MM.1S (cell line): ENCODE data around the gene RNF114.

ENCODE experiments used
- DNase-seq: peaks from one replicate; pipeline ENCODE4 v3.0.0-alpha.2; 2015
- H2AFZ ChIP-seq: fragments of 300-600 bp; sonication (generic); 2 replicates; pipeline ENCODE4 v1.6.0; 2016; ENCODE audit warnings: antibody characterized with exemption, low read length
- H3F3A ChIP-seq: fragments of 300-600 bp; sonication (generic); 2 replicates; pipeline ENCODE4 v1.6.1; 2016; ENCODE audit warnings: mild to moderate bottlenecking, antibody characterized with exemption, low read length, moderate library complexity, mixed read lengths; ENCODE audit not compliant: insufficient read depth
- H3K27ac ChIP-seq: fragments of 300-600 bp; sonication (generic); 2 replicates; pipeline ENCODE4 v1.5.1; 2016; ENCODE audit warnings: mild to moderate bottlenecking, low read length
- H3K27me3 ChIP-seq: fragments of 300-600 bp; sonication (generic); replicated peaks from 2 replicates; pipeline ENCODE4 v1.6.0; 2016; ENCODE audit warnings: low read length; ENCODE audit not compliant: insufficient read depth
- H3K36me3 ChIP-seq: fragments of 300-600 bp; sonication (generic); replicated peaks from 2 replicates; pipeline ENCODE4 v1.6.1; 2016; ENCODE audit warnings: mild to moderate bottlenecking, low read length, mixed read lengths; ENCODE audit not compliant: insufficient read depth
- H3K4me1 ChIP-seq: fragments of 300-600 bp; sonication (generic); 2 replicates; pipeline ENCODE4 v1.6.1; 2016; ENCODE audit warnings: low read length, mixed read lengths
- H3K4me2 ChIP-seq: fragments of 300-600 bp; sonication (generic); 2 replicates; pipeline ENCODE4 v1.6.0; 2016; ENCODE audit warnings: low read depth, low read length
- H3K4me3 ChIP-seq: fragments of 300-600 bp; sonication (generic); 2 replicates; pipeline ENCODE4 v1.5.1; 2016; ENCODE audit warnings: low read length, mixed read lengths
- H3K79me2 ChIP-seq: fragments of 300-600 bp; sonication (generic); 2 replicates; pipeline ENCODE4 v1.6.1; 2016; ENCODE audit warnings: mixed run types, low read length, mixed read lengths
- H3K9ac ChIP-seq: fragments of 300-600 bp; sonication (generic); 2 replicates; pipeline ENCODE4 v1.6.1; 2016; ENCODE audit warnings: low read length, mixed read lengths
- H3K9me2 ChIP-seq: fragments of 300-600 bp; sonication (generic); replicated peaks from 2 replicates; pipeline ENCODE4 v1.6.1; 2016; ENCODE audit warnings: mild to moderate bottlenecking, low read length, mixed read lengths; ENCODE audit not compliant: insufficient read depth
- H3K9me3 ChIP-seq: fragments of 300-600 bp; sonication (generic); replicated peaks from 2 replicates; pipeline ENCODE4 v1.6.1; 2016; ENCODE audit warnings: mild to moderate bottlenecking, low read length, mixed read lengths; ENCODE audit not compliant: insufficient read depth
- H4K20me1 ChIP-seq: fragments of 300-600 bp; sonication (generic); 2 replicates; pipeline ENCODE4 v1.6.1; 2016; ENCODE audit warnings: mild to moderate bottlenecking, low read length, moderate library complexity, mixed read lengths; ENCODE audit not compliant: insufficient read depth
- CTCF ChIP-seq: fragments of 300-600 bp; sonication (generic); IDR thresholded peaks from 2 replicates; pipeline ENCODE4 v1.5.1; 2016; ENCODE audit warnings: antibody characterized with exemption, low read length, mixed read lengths
- EZH2 ChIP-seq: fragments of 300-600 bp; sonication (generic); optimal IDR thresholded peaks from 2 replicates; pipeline ENCODE3; 2017; ENCODE audit warnings: low read depth, mild to moderate bottlenecking, antibody characterized with exemption, low read length, mixed read lengths
- EZH2phosphoT487 ChIP-seq: fragments of 300-600 bp; sonication (generic); IDR thresholded peaks from 2 replicates; pipeline ENCODE4 v1.6.1; 2018; ENCODE audit warnings: antibody characterized with exemption, low read length

Gene RNF114

GRCh38 chr20:49910340-49910706 lies 25.9 kb upstream of the RNF114 start:
- TF ChIP-seq EZH2 (no peak), CTCF (no peak), EZH2phosphoT487 (no peak)
- Histone ChIP-seq H3K27me3 (no peaks in the 10 kb centered on the region), H3K9ac (no peak overlapping the region)

GRCh38 chr20:49913399-49914047 lies 22.7 kb upstream of the RNF114 start:
- H3K36me3 ChIP-seq = no peaks in the 10 kb centered on the region
- peaks cover 15% of the 10 kb centered on the region for H3K4me1 ChIP-seq
- no peak overlapping the region for H2AFZ ChIP-seq
- H3K79me2 ChIP-seq = peaks cover 66% of the 10 kb centered on the region
- no peaks in the 10 kb centered on the region for H3K27me3 ChIP-seq
- peak overlapping the region; percentile 99; the same call in 1 of the 2 replicates for H3K9ac ChIP-seq
- H3K27ac ChIP-seq = no peak overlapping the region
- no peaks in the 10 kb centered on the region for H3K9me3 ChIP-seq
- H3K9me2 ChIP-seq = no peaks in the 10 kb centered on the region
- H3F3A ChIP-seq = peaks cover 15% of the 10 kb centered on the region
- TF ChIP-seq EZH2 (no peak), EZH2phosphoT487 (no peak), CTCF (no peak)
- no peak for DNase-seq
- H3K4me3 ChIP-seq = no peak overlapping the region
- H3K4me2 ChIP-seq = peak overlapping the region; percentile 89; the same call in 1 of the 2 replicates
- H4K20me1 ChIP-seq = no peaks in the 10 kb centered on the region

More at GRCh38 chr20:49910340-49910706, 25.9 kb upstream of the RNF114 start:
- Histone ChIP-seq H2AFZ (no peak overlapping the region), H3K36me3 (no peaks in the 10 kb centered on the region), H3K9me2 (no peaks in the 10 kb centered on the region), H3K4me1 (peaks cover 11% of the 10 kb centered on the region), H3F3A (0 out of 2 replicates have a peak, but pooled peaks cover 1% of the 10 kb centered on the region), H4K20me1 (no peaks in the 10 kb centered on the region), H3K79me2 (peaks cover 72% of the 10 kb centered on the region), H3K4me2 (no peak overlapping the region), H3K27ac (no peak overlapping the region), H3K4me3 (no peak overlapping the region), H3K9me3 (no peaks in the 10 kb centered on the region)
- no peak for DNase-seq

- peaks cover 15% of the 10 kb centered on the region for H3K4me1 ChIP-seq
- H3F3A ChIP-seq = peaks cover 15% of the 10 kb centered on the region
- no peaks in the 10 kb centered on the region for H3K9me3 ChIP-seq
- H3K9ac ChIP-seq = peak overlapping the region; percentile 99
- TF ChIP-seq EZH2phosphoT487 (no peak), CTCF (no peak), EZH2 (no peak)
- peak overlapping the region; percentile 99 for H3K4me3 ChIP-seq
- H3K27ac ChIP-seq = peak overlapping the region; percentile 100
- no peaks in the 10 kb centered on the region for H3K27me3 ChIP-seq
- peak overlapping the region; percentile 89 for H3K4me2 ChIP-seq
- DNase-seq = peak; percentile 31
- no peaks in the 10 kb centered on the region for H3K36me3 ChIP-seq
- H3K79me2 ChIP-seq = peaks cover 59% of the 10 kb centered on the region
- H3K9me2 ChIP-seq = no peaks in the 10 kb centered on the region
- H4K20me1 ChIP-seq = no peaks in the 10 kb centered on the region
- peak overlapping the region; percentile 97 for H2AFZ ChIP-seq
These were observed 21.7 kb upstream of the RNF114 start for GRCh38 chr20:49914310-49915117.
